HepG2 (cell line): ENCODE results near the gene EPHB4. TPM values are rescaled to one million over a fixed set of nuclear protein-coding genes. Genes with fewer than 3 reads are reported as not detected.
A peak's percentile ranks its signal among the peaks of the same experiment; 100 is the strongest.

Experiments used
- BCLAF1 ChIP-seq: fragments of 450-650 bp; IDR thresholded peaks from 2 replicates; pipeline ENCODE4 v1.6.1; 2017; ENCODE audit warnings: mild to moderate bottlenecking
- BRCA1 ChIP-seq: sonication (generic); formaldehyde crosslinking; IDR thresholded peaks from 2 replicates; pipeline ENCODE4 v1.4.0; 2020; ENCODE audit warnings: missing genetic modification reagents
- CENPX ChIP-seq: sonication (generic); formaldehyde crosslinking; IDR thresholded peaks from 2 replicates; pipeline ENCODE4 v1.9.0; 2021; ENCODE audit warnings: mild to moderate bottlenecking, missing genetic modification reagents, moderate library complexity
- CREB3 ChIP-seq: sonication (generic); formaldehyde crosslinking; IDR thresholded peaks from 2 replicates; pipeline ENCODE4 v1.5.0; 2020; ENCODE audit warnings: missing genetic modification reagents
- FOXK1 ChIP-seq: sonication (generic); formaldehyde crosslinking; IDR thresholded peaks from 2 replicates; pipeline ENCODE4 v1.4.0; 2020; ENCODE audit warnings: low read depth, missing genetic modification reagents, borderline replicate concordance
- MAFF ChIP-seq: IDR thresholded peaks from 2 replicates; pipeline ENCODE4 v1.6.1; 2011; ENCODE audit warnings: low read depth, low read length, improper control_type of control experiment
- MAX ChIP-seq: IDR thresholded peaks from 2 replicates; pipeline ENCODE4 v1.6.1; 2012; ENCODE audit warnings: inconsistent platforms
- MBD4 ChIP-seq: IDR thresholded peaks from 2 replicates; pipeline ENCODE4 v1.6.1; 2012; ENCODE audit warnings: low read length, inconsistent platforms, borderline replicate concordance
- NFE2 ChIP-seq: sonication (generic); formaldehyde crosslinking; IDR thresholded peaks from 2 replicates; pipeline ENCODE4 v1.4.0; 2020; ENCODE audit warnings: missing genetic modification reagents
- RNF2 ChIP-seq: fragments of 450-650 bp; conservative IDR thresholded peaks from 2 replicates; pipeline ENCODE4 v1.6.1; 2016; ENCODE audit warnings: low read depth
- SIX4 ChIP-seq: sonication (generic); formaldehyde crosslinking; IDR thresholded peaks from 2 replicates; pipeline ENCODE4 v1.4.0; 2020; ENCODE audit warnings: missing genetic modification reagents
- SOX5 ChIP-seq: IDR thresholded peaks from 2 replicates; pipeline ENCODE4 v1.6.1; 2016; ENCODE audit warnings: borderline replicate concordance
- TAF15 ChIP-seq: fragments of 200-400 bp; formaldehyde crosslinking; IDR thresholded peaks from one replicate; pipeline ENCODE4 v1.6.1; 2018; ENCODE audit warnings: mild to moderate bottlenecking, low read depth, low read length; ENCODE audit not compliant: poor library complexity, severe bottlenecking
- ZBTB37 ChIP-seq: sonication (generic); formaldehyde crosslinking; IDR thresholded peaks from 2 replicates; pipeline ENCODE4 v1.4.0; 2020; ENCODE audit warnings: mild to moderate bottlenecking, missing genetic modification reagents
- ZC3H4 ChIP-seq: sonication (generic); formaldehyde crosslinking; IDR thresholded peaks from 2 replicates; pipeline ENCODE4 v1.4.0; 2020; ENCODE audit warnings: missing genetic modification reagents, borderline replicate concordance
- ZNF207 ChIP-seq: fragments of 450-650 bp; IDR thresholded peaks from 2 replicates; pipeline ENCODE4 v1.6.1; 2016; ENCODE audit warnings: antibody characterized with exemption, borderline replicate concordance
- ZNF263 ChIP-seq: sonication (generic); formaldehyde crosslinking; IDR thresholded peaks from 2 replicates; pipeline ENCODE4 v1.4.0; 2020; ENCODE audit warnings: missing genetic modification reagents
- ZNF292 ChIP-seq: sonication (generic); formaldehyde crosslinking; IDR thresholded peaks from 2 replicates; pipeline ENCODE4 v1.8.1; 2022; ENCODE audit warnings: mild to moderate bottlenecking, low read depth, missing genetic modification reagents, borderline replicate concordance
- ZNF335 ChIP-seq: sonication (generic); formaldehyde crosslinking; IDR thresholded peaks from 2 replicates; pipeline ENCODE4 v1.4.0; 2020; ENCODE audit warnings: missing genetic modification reagents
- ZNF367 ChIP-seq: sonication (generic); formaldehyde crosslinking; IDR thresholded peaks from 2 replicates; pipeline ENCODE4 v1.4.0; 2020; ENCODE audit warnings: missing genetic modification reagents, borderline replicate concordance
- ZNF569 ChIP-seq: sonication (generic); formaldehyde crosslinking; IDR thresholded peaks from 2 replicates; pipeline ENCODE4 v1.5.0; 2020; ENCODE audit warnings: mild to moderate bottlenecking, missing genetic modification reagents, moderate library complexity, borderline replicate concordance
- ZNF580 ChIP-seq: IDR thresholded peaks from 2 replicates; pipeline ENCODE4 v1.6.1; 2016; ENCODE audit warnings: low read depth, borderline replicate concordance
- ZNF703 ChIP-seq: sonication (generic); formaldehyde crosslinking; IDR thresholded peaks from 2 replicates; pipeline ENCODE4 v1.5.1; 2020; ENCODE audit warnings: missing genetic modification reagents, mild to moderate bottlenecking, moderate library complexity, borderline replicate concordance
- ZNF781 ChIP-seq: sonication (generic); formaldehyde crosslinking; IDR thresholded peaks from 2 replicates; pipeline ENCODE4 v1.5.1; 2020; ENCODE audit warnings: borderline replicate concordance, mild to moderate bottlenecking, missing genetic modification reagents; ENCODE audit errors: not compliant biosample characterization
- ZNF839 ChIP-seq: sonication (generic); formaldehyde crosslinking; IDR thresholded peaks from 2 replicates; pipeline ENCODE4 v1.4.0; 2020; ENCODE audit warnings: missing genetic modification reagents, mild to moderate bottlenecking, borderline replicate concordance
- polyA plus RNA-seq, 8 experiments: library from polyadenylated mRNA; depleted of rRNA in 3 of 8; stranded (reverse) in 7 of 8; unstranded in 1 of 8; fragments of >200 nt; fragmentation: Illumina TruSeq in 4 of 8; extraction: Trizol in 4 of 8; gene quantifications; 2 replicates each; pipeline versions ENCODE4 v1.2.1 to v1.2.3, GENCODE V29; 2011 to 2016; ENCODE audit warnings: low read depth in 4 of 8, missing spikeins in 1 of 8, mixed read lengths in 1 of 8; ENCODE audit not compliant: insufficient read depth in 1 of 8
- total RNA-seq, 5 experiments: library from RNA; depleted of rRNA; stranded (reverse); fragments of >200 nt; fragmentation: Illumina TruSeq; extraction: Trizol; gene quantifications; 2 replicates each; pipeline ENCODE4 v1.2.3, GENCODE V29; 2016; ENCODE audit warnings: low read depth in 1 of 5

Gene EPHB4
- total and polyA plus RNA-seq, 2 of the 13 experiments (the other 11 are each of a cell fraction or from before 2014, with no cell fraction given) = 61.4 to 69.6 TPM

GRCh38 chr7:100874577-100875355, 47.4 kb upstream of the EPHB4 start, which contains the start of gene SRRT (continued):
- TF ChIP-seq RNF2 (0 out of 2 replicates have a peak, but pooled peaks have one; percentile 55), CENPX (CRISPR knock-in tag) (no peak), TAF15 (no peak), BCLAF1 (no peak), MAX (peak; percentile 91), ZNF335 (no peak; the same call in 1 of the 2 replicates), ZBTB37 (no peak), ZNF703 (0 out of 2 replicates have a peak, but pooled peaks have one; percentile 80), FOXK1 (CRISPR knock-in tag) (peak; percentile 62; the same call in 1 of the 2 replicates), ZNF839 (CRISPR knock-in tag) (0 out of 2 replicates have a peak, but pooled peaks have one; percentile 62), MBD4 (no peak), ZNF367 (CRISPR knock-in tag) (no peak), MAFF (no peak), NFE2 (CRISPR knock-in tag) (no peak), ZNF207 (no peak), CREB3 (CRISPR knock-in tag) (0 out of 2 replicates have a peak, but pooled peaks have one; percentile 54), SOX5 (peak; percentile 55; the same call in 1 of the 2 replicates), ZNF580 (CRISPR knock-in tag) (peak; percentile 51; the same call in 1 of the 2 replicates), BRCA1 (no peak), ZC3H4 (no peak), ZNF263 (CRISPR knock-in tag) (no peak), ZNF292 (CRISPR knock-in tag) (peak; percentile 5; the same call in 1 of the 2 replicates), SIX4 (peak; percentile 43), ZNF569 (CRISPR knock-in tag) (no peak), ZNF781 (peak; percentile 52)
